AG04450 (cell line): Measurements from ENCODE around the gene TMEM185B. TPM values are rescaled to one million over a fixed set of nuclear protein-coding genes. Genes with fewer than 3 reads are reported as not detected.
A peak's percentile ranks its signal among the peaks of the same experiment; 100 is the strongest.

ENCODE experiments used
- CTCF ChIA-PET: fragments of 300-600, 350-600 bp; formaldehyde crosslinking; extraction: SDS; loops from one replicate; lab custom pipeline; 2022; ENCODE audit warnings: antibody characterized with exemption, inconsistent platforms; lab: Charles Lee
- POLR2A ChIA-PET: fragments of 350-600 bp; formaldehyde crosslinking; extraction: SDS; loops from one replicate; lab custom pipeline; 2021; ENCODE audit warnings: antibody characterized with exemption, inconsistent platforms; lab: Yijun Ruan, JAX
- DNase-seq: peaks from one replicate; pipeline ENCODE4 v3.0.0-alpha.2; 2011; ENCODE audit warnings: low read depth, low spot score
- H3K27ac ChIP-seq: one replicate; pipeline ENCODE4 v1.5.1; 2012; ENCODE audit warnings: low read depth, low read length, control low read depth
- H3K27me3 ChIP-seq: one replicate; pipeline ENCODE4 v1.6.0; 2012; ENCODE audit warnings: low read length; ENCODE audit not compliant: control insufficient read depth, insufficient read depth
- H3K4me3 ChIP-seq: 2 replicates; pipeline ENCODE4 v1.5.1; 2011; ENCODE audit warnings: mild to moderate bottlenecking, low read depth, low read length, control low read depth
- H3K9me3 ChIP-seq: 2 replicates; pipeline ENCODE4 v1.5.1; 2012; ENCODE audit warnings: low read length; ENCODE audit not compliant: control insufficient read depth, insufficient read depth
- CTCF ChIP-seq: IDR thresholded peaks from 2 replicates; pipeline ENCODE4 v1.5.1; 2011; ENCODE audit warnings: low read depth, low read length, control low read depth, inconsistent platforms
- polyA plus RNA-seq: library from polyadenylated mRNA; depleted of rRNA; stranded (reverse); fragments of >200 nt; gene quantifications from 2 replicates; pipeline ENCODE4 v1.2.3, GENCODE V29; 2011; rRNA removed
- small RNA-seq: library from RNA; depleted of rRNA; stranded (forward); fragments of <200 nt; gene quantifications from one replicate; pipeline ENCODE3, GENCODE V24; 2012; ENCODE audit warnings: low read depth; ENCODE audit not compliant: insufficient read length

TMEM185B gene
- polyA plus RNA-seq, 1 experiment, result 21.8 TPM

GRCh38 chr2:120177001-120177621 lies 46.1 kb downstream of the TMEM185B start:
- 0 out of 2 replicates have a peak, but pooled peaks have one; percentile 17 for TF ChIP-seq CTCF
- no peak for DNase-seq
- Histone ChIP-seq H3K27me3 (no peaks in the 10 kb centered on the region), H3K27ac (no peak overlapping the region), H3K4me3 (no peak overlapping the region), H3K9me3 (no peaks in the 10 kb centered on the region)
- ChIA-PET POLR2A (no interaction called here), CTCF (interaction anchor here (0.5 to 3.6 kb wide), 8 partner anchors 25 to 477 kb away, joined by 3 to 87 read pairs (median 14); no protein-coding TSS in a partner anchor)

GRCh38 chr2:120176526-120176925 lies 46.7 kb downstream of the TMEM185B start:
- no peak for DNase-seq
- TF ChIP-seq CTCF, result no peak
- no peak overlapping the region for H3K27ac ChIP-seq
- no peak overlapping the region for H3K4me3 ChIP-seq
- H3K9me3 ChIP-seq, result no peaks in the 10 kb centered on the region
- ChIA-PET POLR2A (no interaction called here), CTCF (interaction anchor here (0.5 to 3.6 kb wide), 19 partner anchors 12 to 535 kb away, joined by 3 to 87 read pairs (median 9); partner anchors contain the start of gene EPB41L5)
- H3K27me3 ChIP-seq, result no peaks in the 10 kb centered on the region

GRCh38 chr2:120174963-120175581 lies 48.1 kb downstream of the TMEM185B start:
- CTCF ChIA-PET, result interaction anchor here (0.6 to 3.6 kb wide), 68 partner anchors 10 to 909 kb away, joined by 3 to 87 read pairs (median 5); partner anchors contain the start of gene EPB41L5
- Histone ChIP-seq H3K27ac (no peak overlapping the region), H3K4me3 (no peak overlapping the region), H3K27me3 (no peaks in the 10 kb centered on the region), H3K9me3 (no peaks in the 10 kb centered on the region)
- POLR2A ChIA-PET, result no interaction called here
- TF ChIP-seq CTCF, result peak; percentile 70
- DNase-seq, result peak; percentile 48

Small RNAs within 50 kb of the gene (small RNA-seq; reads per million reads assigned to genes)
- gene MTND4LP14 (not detected), gene RF00019 (not detected)

Other genes starting within 250 kb of the TMEM185B start
- 14.8 and 17.1 TPM in 2 replicates for gene EPB41L5, start 210.3 kb downstream of the TMEM185B start, polyA plus RNA-seq
- gene RALB, start 29.5 kb upstream of the TMEM185B start, polyA plus RNA-seq, result 55.1 and 69.6 TPM in 2 replicates
- 0.05 and 0.09 TPM in 2 replicates for gene INHBB, start 122.7 kb upstream of the TMEM185B start, polyA plus RNA-seq